ENCODE results near the gene GSTM3.
"Not testable (repeated sequence)": the region's sequence is repeated elsewhere in the genome, so short reads cannot be mapped to it uniquely, and the experiment has no call there.

GSTM3 gene

DNA sequence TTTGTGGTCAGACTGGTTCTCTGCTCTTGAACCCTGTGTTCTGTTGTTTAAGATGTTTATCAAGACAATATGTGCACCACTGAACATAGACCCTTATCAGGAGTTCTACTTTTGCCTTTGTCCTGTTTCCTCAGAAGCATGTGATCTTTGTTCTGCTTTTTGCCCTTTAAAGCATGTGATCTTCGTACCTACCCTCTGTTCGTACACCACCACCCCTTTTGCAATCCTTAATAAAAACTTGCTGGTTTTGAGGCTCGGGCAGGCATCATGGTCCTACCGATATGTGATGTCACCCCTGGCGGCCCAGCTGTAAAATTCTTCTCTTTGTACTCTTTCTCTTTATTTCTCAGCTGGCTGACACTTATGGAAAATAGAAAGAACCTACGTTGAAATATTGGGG, 56.1 kb downstream of the GSTM3 start:
- ATAC-seq, H3K9me3 Mint-ChIP-seq, DNase-seq, H3K27me3 Mint-ChIP-seq, H3K4me3 Mint-ChIP-seq, H3K4me1 Mint-ChIP-seq, H3K27ac Mint-ChIP-seq: not testable (repeated sequence)
